ENCODE results near the gene PCNP. TPM values are rescaled to one million over a fixed set of nuclear protein-coding genes. Genes with fewer than 3 reads are reported as not detected.
"Not testable (repeated sequence)": the region's sequence is repeated elsewhere in the genome, so short reads cannot be mapped to it uniquely, and the experiment has no call there.

Gene PCNP
- polyA plus RNA-seq, 1 of the 3 experiments (the other 2 are of a cell fraction), result 45.8 TPM

DNA sequence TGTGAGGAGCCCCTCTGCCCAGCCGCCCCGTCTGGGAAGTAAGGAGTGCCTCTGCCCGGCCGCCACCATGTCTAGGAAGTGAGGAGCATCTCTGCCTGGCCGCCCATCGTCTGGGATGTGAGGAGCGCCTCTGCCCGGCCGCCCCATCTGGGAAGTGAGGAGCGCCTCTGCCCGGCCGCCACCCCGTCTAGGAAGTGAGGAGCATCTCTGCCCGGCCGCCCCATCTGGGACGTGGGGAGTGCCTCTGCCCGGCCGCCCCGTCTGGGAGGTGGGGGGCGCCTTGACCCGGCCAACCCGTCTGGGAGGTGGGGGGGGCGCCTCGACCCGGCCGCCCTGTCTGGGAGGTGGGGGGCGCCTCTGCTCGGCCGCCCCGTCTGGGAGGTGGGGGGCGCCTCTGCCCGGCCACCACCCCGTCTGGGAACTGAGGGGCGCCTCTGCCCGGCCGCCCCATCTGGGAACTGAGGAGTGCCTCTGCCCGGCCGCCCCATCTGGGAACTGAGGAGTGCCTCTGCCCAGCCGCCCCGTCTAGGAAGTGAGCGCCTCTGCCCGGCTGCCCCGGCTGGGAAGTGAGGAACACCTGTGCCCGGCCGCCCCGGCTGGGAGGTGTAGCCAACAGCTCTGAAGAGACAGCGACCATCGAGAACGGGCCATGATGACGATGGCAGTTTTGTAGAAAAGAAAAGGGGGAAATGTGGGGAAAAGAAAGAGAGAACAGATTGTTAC lies 22.5 kb upstream of the PCNP start:
- H2AFZ ChIP-seq (ENCODE audit: low read depth); H3F3A ChIP-seq (replicated peaks; ENCODE audit: insufficient read depth); H4K20me1 ChIP-seq (ENCODE audit: insufficient read depth); H3K27me3 ChIP-seq (ENCODE audit: insufficient read depth); H3K4me1 ChIP-seq (ENCODE audit: control insufficient read depth in 1 of 2, insufficient read depth in 2 of 2, low read depth in 1 of 2, low read length in 1 of 2); H3K4me3 ChIP-seq (ENCODE audit: low read depth in 2 of 2, low read length in 1 of 2); H3K27ac ChIP-seq (ENCODE audit: low read depth in 2 of 2, low read length in 1 of 2); POLR2A ChIA-PET; H3K9ac ChIP-seq; H3K9me2 ChIP-seq; H3K36me3 ChIP-seq (replicated peaks in 1 of 2; ENCODE audit: control insufficient read depth in 1 of 2, insufficient read depth in 2 of 2, low read length in 1 of 2); CTCF ChIA-PET; H3K4me2 ChIP-seq; H3K9me3 ChIP-seq; DNase-seq; H3K79me2 ChIP-seq (ENCODE audit: insufficient read depth): not testable (repeated sequence)
- WGBS (ENCODE audit: low lambda C conversion rate), result 83% methylated on average over 13 of the region's 50 CpGs

DNA sequence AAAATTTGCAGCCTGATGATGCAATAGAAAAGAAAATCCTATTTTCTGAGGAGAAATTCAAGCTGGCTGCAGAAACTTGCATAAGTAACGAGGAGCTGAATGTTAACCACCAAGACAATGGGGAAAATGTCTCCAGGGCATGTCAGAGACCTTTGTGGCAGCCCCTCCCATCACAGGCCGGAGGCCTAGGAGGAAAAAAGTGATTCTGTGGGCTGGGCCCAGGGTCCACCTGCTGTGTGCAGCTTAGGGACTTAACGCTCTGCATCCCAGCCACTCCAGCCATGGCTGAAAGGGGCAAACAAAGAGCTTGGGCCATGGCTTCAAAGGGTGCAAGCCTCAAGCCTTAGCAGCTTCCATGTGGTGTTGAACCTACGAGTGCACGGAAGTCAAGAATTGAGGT lies 20.6 kb upstream of the PCNP start:
- 64% methylated on average over 5 of the region's 5 CpGs for WGBS (ENCODE audit: low lambda C conversion rate)
- H4K20me1 ChIP-seq (ENCODE audit: insufficient read depth); H2AFZ ChIP-seq (ENCODE audit: low read depth); DNase-seq; H3K9me3 ChIP-seq; H3K27me3 ChIP-seq (ENCODE audit: insufficient read depth); H3K9ac ChIP-seq; H3K4me3 ChIP-seq (ENCODE audit: low read depth in 2 of 2, low read length in 1 of 2); H3K9me2 ChIP-seq; H3K79me2 ChIP-seq (ENCODE audit: insufficient read depth); H3K27ac ChIP-seq (ENCODE audit: low read depth in 2 of 2, low read length in 1 of 2); CTCF ChIA-PET; H3K4me2 ChIP-seq; H3K4me1 ChIP-seq (ENCODE audit: control insufficient read depth in 1 of 2, insufficient read depth in 2 of 2, low read depth in 1 of 2, low read length in 1 of 2); H3F3A ChIP-seq (replicated peaks; ENCODE audit: insufficient read depth); H3K36me3 ChIP-seq (replicated peaks in 1 of 2; ENCODE audit: control insufficient read depth in 1 of 2, insufficient read depth in 2 of 2, low read length in 1 of 2): not testable (repeated sequence)
- POLR2A ChIA-PET, result interaction anchor here (0.7 kb wide), 1 partner anchor 27 kb away, joined by 3 read pairs; no protein-coding TSS in a partner anchor

DNA sequence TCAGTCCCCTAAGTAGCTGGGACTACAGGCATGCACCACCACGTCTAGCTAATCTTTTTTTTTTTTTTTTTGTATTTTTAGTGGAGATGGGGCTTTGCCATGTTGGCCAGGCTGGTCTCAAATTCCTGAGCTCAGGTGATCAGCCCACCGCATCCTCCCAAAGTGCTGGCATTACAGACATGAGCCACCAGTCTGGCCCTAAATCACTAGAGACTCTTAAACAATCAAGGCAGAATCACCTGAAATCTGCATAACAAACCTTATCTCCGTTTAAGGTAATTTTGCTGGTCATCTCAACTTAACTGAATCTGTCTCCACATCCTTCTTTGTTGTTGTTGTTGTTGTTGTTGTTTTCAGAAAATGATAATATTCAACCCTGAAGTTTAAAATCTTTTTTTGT lies 17.9 kb upstream of the PCNP start:
- no peak overlapping the region for H2AFZ ChIP-seq (ENCODE audit: low read depth)
- H3K36me3 ChIP-seq (replicated peaks in 1 of 2; ENCODE audit: control insufficient read depth in 1 of 2, insufficient read depth in 2 of 2, low read length in 1 of 2), result no peaks in the 10 kb centered on the region
- H3K27ac ChIP-seq (ENCODE audit: low read depth in 2 of 2, low read length in 1 of 2), result no peak overlapping the region
- H3K4me1 ChIP-seq (ENCODE audit: control insufficient read depth in 1 of 2, insufficient read depth in 2 of 2, low read depth in 1 of 2, low read length in 1 of 2), result no peaks in the 10 kb centered on the region
- H3K9me3 ChIP-seq, result no peaks in the 10 kb centered on the region
- H3F3A ChIP-seq (replicated peaks; ENCODE audit: insufficient read depth), result no peaks in the 10 kb centered on the region
- ChIA-PET POLR2A (no interaction called here), CTCF (interaction anchor here (1.4 kb wide), 1 partner anchor 18 kb away, joined by 3 read pairs; the partner anchor contains the start of gene PCNP)
- TF ChIP-seq TEAD4 (IDR thresholded peaks at IDR 0.05; ENCODE audit: borderline replicate concordance, insufficient read depth), result no peak
- TF ChIP-seq, protein P1, sequence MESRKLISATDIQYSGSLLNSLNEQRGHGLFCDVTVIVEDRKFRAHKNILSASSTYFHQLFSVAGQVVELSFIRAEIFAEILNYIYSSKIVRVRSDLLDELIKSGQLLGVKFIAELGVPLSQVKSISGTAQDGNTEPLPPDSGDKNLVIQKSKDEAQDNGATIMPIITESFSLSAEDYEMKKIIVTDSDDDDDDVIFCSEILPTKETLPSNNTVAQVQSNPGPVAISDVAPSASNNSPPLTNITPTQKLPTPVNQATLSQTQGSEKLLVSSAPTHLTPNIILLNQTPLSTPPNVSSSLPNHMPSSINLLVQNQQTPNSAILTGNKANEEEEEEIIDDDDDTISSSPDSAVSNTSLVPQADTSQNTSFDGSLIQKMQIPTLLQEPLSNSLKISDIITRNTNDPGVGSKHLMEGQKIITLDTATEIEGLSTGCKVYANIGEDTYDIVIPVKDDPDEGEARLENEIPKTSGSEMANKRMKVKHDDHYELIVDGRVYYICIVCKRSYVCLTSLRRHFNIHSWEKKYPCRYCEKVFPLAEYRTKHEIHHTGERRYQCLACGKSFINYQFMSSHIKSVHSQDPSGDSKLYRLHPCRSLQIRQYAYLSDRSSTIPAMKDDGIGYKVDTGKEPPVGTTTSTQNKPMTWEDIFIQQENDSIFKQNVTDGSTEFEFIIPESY (IDR thresholded peaks at IDR 0.05; ENCODE audit: borderline replicate concordance, low read depth), result no peak
- no peak overlapping the region for H3K9ac ChIP-seq
- H4K20me1 ChIP-seq (ENCODE audit: insufficient read depth), result no peaks in the 10 kb centered on the region
- no peak overlapping the region for H3K4me2 ChIP-seq
- no peak overlapping the region for H3K4me3 ChIP-seq (ENCODE audit: low read depth in 2 of 2, low read length in 1 of 2)
- no peaks in the 10 kb centered on the region for H3K79me2 ChIP-seq (ENCODE audit: insufficient read depth)
- 36% methylated on average over 3 of the region's 3 CpGs for WGBS (ENCODE audit: low lambda C conversion rate)
- no peaks in the 10 kb centered on the region for H3K9me2 ChIP-seq
- no peak for DNase-seq
- peaks cover 4% of the 10 kb centered on the region; the same call in 1 of the 2 replicates for H3K27me3 ChIP-seq (ENCODE audit: insufficient read depth)
